Tibial nerve (tissue), 4 donors: ENCODE measurements around the gene SHROOM3.

Experiments used
- CTCF ChIP-seq, 5 experiments: fragments of 200-600 bp in 3 of 5; fragments of 450-650 bp in 2 of 5; sonication (generic) in 3 of 5; IDR thresholded peaks; one replicate each; pipeline ENCODE4 v1.5.1; 2016 to 2019; ENCODE audit warnings: antibody characterized with exemption in 5 of 5, mild to moderate bottlenecking in 3 of 5, moderate library complexity in 2 of 5
- EP300 ChIP-seq, 2 donors: sonication (generic); formaldehyde crosslinking; IDR thresholded peaks; one replicate each; pipeline ENCODE4 v1.6.1; 2017; ENCODE audit warnings: antibody characterized with exemption in 2 of 2, mild to moderate bottlenecking in 1 of 2
- POLR2A ChIP-seq, 2 donors: fragments of 450-650 bp; IDR thresholded peaks; one replicate each; pipeline ENCODE4 v1.6.1; 2017; ENCODE audit warnings: antibody characterized with exemption in 2 of 2, mild to moderate bottlenecking in 2 of 2, moderate library complexity in 2 of 2

- no peak for TF ChIP-seq CTCF (IDR thresholded peaks at IDR 0.05)
- TF ChIP-seq POLR2A (IDR thresholded peaks at IDR 0.05): no peak
- no peak for TF ChIP-seq EP300 (IDR thresholded peaks at IDR 0.05)
Measured at GRCh38 chr4:76644831-76645485, 209.9 kb downstream of the SHROOM3 start.
